BLaER1 treated with 17β-estradiol and CSF1 and Interleukin-3, amounts not matched to agents 10 nM and 100 nM (cell line): ENCODE measurements around the gene CYP4F22.

Experiments used
- H3K27ac ChIP-seq, 11 experiments: shearing (Covaris generic); formaldehyde crosslinking; 2 replicates each; pipeline ENCODE4 v1.8.1; 2022
- H3K27me3 ChIP-seq, 11 experiments: shearing (Covaris generic); formaldehyde crosslinking; 2 replicates each; pipeline ENCODE4 v1.8.1; 2022
- H3K36me3 ChIP-seq, 11 experiments: shearing (Covaris generic); formaldehyde crosslinking; 2 replicates each; pipeline ENCODE4 v1.8.1; 2022
- H3K4me1 ChIP-seq, 10 experiments: shearing (Covaris generic); formaldehyde crosslinking; 2 replicates each; pipeline ENCODE4 v1.8.1; 2022
- H3K4me2 ChIP-seq, 11 experiments: shearing (Covaris generic); formaldehyde crosslinking; 2 replicates each; pipeline ENCODE4 v1.8.1; 2022
- H3K4me3 ChIP-seq, 10 experiments: shearing (Covaris generic); formaldehyde crosslinking; 2 replicates each; pipeline ENCODE4 v1.8.1; 2022
- H3K9ac ChIP-seq, 11 experiments: shearing (Covaris generic); formaldehyde crosslinking; 2 replicates each; pipeline ENCODE4 v1.8.1; 2022
- H3K9me3 ChIP-seq, 11 experiments: shearing (Covaris generic); formaldehyde crosslinking; replicated peaks in 1 of 11; 2 replicates each; pipeline ENCODE4 v1.8.1; 2022
- H4K20me1 ChIP-seq, 11 experiments: shearing (Covaris generic); formaldehyde crosslinking; 2 replicates each; pipeline ENCODE4 v1.8.1; 2022
- Cebpa-rat ChIP-seq, 11 experiments: shearing (Covaris generic); IDR thresholded peaks; 2 replicates each; pipeline ENCODE4 v1.8.1; 2022

CYP4F22 gene

DNA sequence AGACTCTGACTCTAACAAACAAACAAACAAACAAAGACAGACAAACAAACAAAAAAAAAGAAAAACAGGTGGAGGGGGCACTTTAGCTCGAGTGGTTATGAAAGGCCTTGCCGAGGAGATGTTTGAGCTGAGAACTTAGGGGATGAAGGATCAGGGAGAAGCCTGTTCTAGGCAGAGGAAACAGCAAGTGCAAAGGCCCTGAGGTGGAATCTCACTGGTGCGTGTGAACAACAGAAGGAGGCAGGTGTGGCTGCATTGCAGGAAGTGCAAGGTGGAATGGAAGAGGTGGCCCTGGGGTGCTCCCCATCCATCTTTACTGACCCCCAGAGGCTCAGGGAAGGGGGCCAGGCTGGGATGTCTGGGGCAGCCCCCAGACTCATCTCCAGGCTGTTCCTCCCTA is 41.9 kb downstream of the CYP4F22 start:
- no peaks in the 10 kb centered on the region for H4K20me1 ChIP-seq
- no peak for TF ChIP-seq Cebpa-rat (IDR thresholded peaks at IDR 0.05)
- H3K27ac ChIP-seq: no peak overlapping the region
- H3K36me3 ChIP-seq: no peaks in the 10 kb centered on the region
- H3K4me2 ChIP-seq: peak overlapping the region in 9 of 11 experiments; percentile 70 to 85 (median 72); a peak in 14 of 22 replicates
- no peaks in the 10 kb centered on the region for H3K27me3 ChIP-seq
- peaks cover 5 to 20% (median 17%) of the 10 kb centered on the region in 10 experiments; a peak in 19 of 20 replicates for H3K4me1 ChIP-seq
- no peaks in the 10 kb centered on the region for H3K9me3 ChIP-seq
- no peak overlapping the region for H3K9ac ChIP-seq
- no peak overlapping the region for H3K4me3 ChIP-seq

DNA sequence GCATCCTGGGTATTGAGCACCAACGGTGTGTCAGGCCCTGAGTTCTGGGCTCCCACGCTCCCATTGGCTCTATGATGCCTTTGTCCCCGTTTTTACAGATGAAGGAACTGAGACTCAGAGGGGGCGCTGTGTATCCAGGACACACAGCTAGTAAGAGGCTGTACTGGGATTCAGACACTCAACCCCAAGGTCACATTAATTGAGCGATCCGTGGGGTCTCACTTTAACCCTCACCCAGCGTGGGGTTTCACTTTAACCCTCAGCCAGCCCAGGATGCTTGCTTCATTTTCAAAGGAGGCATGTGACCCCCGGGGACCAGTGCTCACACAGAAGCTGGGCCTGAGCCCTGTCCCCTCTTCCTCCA is 42.6 kb downstream of the CYP4F22 start:
- peak overlapping the region; percentile 36 to 57 (median 44); a peak in 18 of 20 replicates for H3K4me3 ChIP-seq
- H3K9me3 ChIP-seq: no peaks in the 10 kb centered on the region
- no peaks in the 10 kb centered on the region for H3K27me3 ChIP-seq
- peaks cover 6 to 24% (median 20%) of the 10 kb centered on the region in 10 experiments; a peak in 19 of 20 replicates for H3K4me1 ChIP-seq
- H3K4me2 ChIP-seq: peak overlapping the region; percentile 48 to 85 (median 71)
- TF ChIP-seq Cebpa-rat (IDR thresholded peaks at IDR 0.05): no peak
- H3K27ac ChIP-seq: peak overlapping the region in 2 of 11 experiments; percentile 13 to 34; a peak in 2 of 22 replicates
- peak overlapping the region in 7 of 11 experiments; percentile 21 to 43 (median 29); a peak in 7 of 22 replicates for H3K9ac ChIP-seq
- H3K36me3 ChIP-seq: no peaks in the 10 kb centered on the region
- no peaks in the 10 kb centered on the region for H4K20me1 ChIP-seq

DNA sequence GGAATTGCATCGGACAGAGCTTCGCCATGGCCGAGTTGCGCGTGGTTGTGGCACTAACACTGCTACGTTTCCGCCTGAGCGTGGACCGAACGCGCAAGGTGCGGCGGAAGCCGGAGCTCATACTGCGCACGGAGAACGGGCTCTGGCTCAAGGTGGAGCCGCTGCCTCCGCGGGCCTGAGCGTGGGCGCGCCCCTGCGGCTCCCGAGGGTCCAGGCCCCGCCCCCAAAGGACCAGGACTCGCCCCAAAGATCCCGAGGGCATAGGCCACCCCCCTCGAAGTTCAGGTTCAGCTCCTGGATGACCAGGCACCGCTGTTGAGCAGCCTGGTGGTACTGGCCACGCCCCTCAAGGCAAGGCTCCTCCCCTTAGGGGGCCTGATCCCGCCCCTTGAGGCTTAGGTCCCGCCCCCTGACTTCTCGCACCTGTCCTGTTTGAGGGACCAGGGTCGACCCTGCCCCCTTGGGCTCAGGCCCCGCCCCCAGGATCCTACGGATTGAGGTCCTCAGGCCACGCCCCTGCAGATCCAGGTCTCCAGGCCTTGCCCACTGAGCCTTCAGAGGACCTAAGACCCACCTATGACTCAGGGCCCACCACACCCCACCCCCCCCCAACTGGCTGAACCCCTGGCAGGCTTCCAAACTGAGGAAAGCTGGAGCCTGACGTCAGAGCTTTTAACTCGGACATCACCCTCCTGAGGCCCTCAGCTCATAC is 43.1 kb downstream of the CYP4F22 start:
- no peak for TF ChIP-seq Cebpa-rat (IDR thresholded peaks at IDR 0.05)
- no peaks in the 10 kb centered on the region for H3K9me3 ChIP-seq
- peak overlapping the region in 2 of 11 experiments; percentile 13 to 34; a peak in 2 of 22 replicates for H3K27ac ChIP-seq
- no peaks in the 10 kb centered on the region for H4K20me1 ChIP-seq
- H3K36me3 ChIP-seq: no peaks in the 10 kb centered on the region
- H3K4me1 ChIP-seq: peaks cover 6 to 29% (median 20%) of the 10 kb centered on the region in 10 experiments; a peak in 19 of 20 replicates
- H3K27me3 ChIP-seq: no peaks in the 10 kb centered on the region
- peak overlapping the region; percentile 48 to 85 (median 71) for H3K4me2 ChIP-seq
- H3K9ac ChIP-seq: peak overlapping the region in 7 of 11 experiments; percentile 21 to 43 (median 29); a peak in 7 of 22 replicates
- peak overlapping the region; percentile 36 to 57 (median 44); a peak in 18 of 20 replicates for H3K4me3 ChIP-seq

DNA sequence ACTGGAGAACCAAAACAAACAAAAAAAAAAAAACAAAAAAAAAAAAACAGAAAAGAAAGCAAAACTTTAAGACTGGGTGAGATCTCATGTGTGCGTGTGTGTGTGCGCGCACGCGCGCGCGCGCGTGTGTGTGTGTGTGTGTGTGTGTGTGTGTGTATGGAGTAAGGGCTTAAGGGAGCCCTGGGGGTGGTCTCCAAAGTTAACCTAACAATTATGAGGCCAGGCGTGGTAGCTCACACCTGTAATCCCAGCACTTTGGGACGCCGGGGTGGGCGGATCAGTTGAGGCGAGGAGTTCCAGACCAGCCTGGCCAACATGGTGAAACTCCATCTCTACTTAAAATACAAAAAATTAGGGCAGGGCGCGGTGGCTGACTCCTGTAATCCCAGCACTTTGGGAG is 46.7 kb downstream of the CYP4F22 start:
- Histone ChIP-seq H3K9ac (peak overlapping the region in 9 of 11 experiments; percentile 9 to 67 (median 46); a peak in 12 of 22 replicates), H3K27me3 (no peaks in the 10 kb centered on the region), H3K9me3 (no peaks in the 10 kb centered on the region), H3K36me3 (no peaks in the 10 kb centered on the region), H4K20me1 (no peaks in the 10 kb centered on the region), H3K4me1 (peaks cover 6 to 30% (median 25%) of the 10 kb centered on the region in 10 experiments; a peak in 19 of 20 replicates), H3K4me2 (peak overlapping the region; percentile 70 to 89 (median 83)), H3K4me3 (peak overlapping the region in 5 of 10 experiments; percentile 48 to 66 (median 60); a peak in 7 of 20 replicates), H3K27ac (peak overlapping the region in 3 of 11 experiments; percentile 11 to 55 (median 14); a peak in 2 of 22 replicates)
- no peak for TF ChIP-seq Cebpa-rat (IDR thresholded peaks at IDR 0.05)

DNA sequence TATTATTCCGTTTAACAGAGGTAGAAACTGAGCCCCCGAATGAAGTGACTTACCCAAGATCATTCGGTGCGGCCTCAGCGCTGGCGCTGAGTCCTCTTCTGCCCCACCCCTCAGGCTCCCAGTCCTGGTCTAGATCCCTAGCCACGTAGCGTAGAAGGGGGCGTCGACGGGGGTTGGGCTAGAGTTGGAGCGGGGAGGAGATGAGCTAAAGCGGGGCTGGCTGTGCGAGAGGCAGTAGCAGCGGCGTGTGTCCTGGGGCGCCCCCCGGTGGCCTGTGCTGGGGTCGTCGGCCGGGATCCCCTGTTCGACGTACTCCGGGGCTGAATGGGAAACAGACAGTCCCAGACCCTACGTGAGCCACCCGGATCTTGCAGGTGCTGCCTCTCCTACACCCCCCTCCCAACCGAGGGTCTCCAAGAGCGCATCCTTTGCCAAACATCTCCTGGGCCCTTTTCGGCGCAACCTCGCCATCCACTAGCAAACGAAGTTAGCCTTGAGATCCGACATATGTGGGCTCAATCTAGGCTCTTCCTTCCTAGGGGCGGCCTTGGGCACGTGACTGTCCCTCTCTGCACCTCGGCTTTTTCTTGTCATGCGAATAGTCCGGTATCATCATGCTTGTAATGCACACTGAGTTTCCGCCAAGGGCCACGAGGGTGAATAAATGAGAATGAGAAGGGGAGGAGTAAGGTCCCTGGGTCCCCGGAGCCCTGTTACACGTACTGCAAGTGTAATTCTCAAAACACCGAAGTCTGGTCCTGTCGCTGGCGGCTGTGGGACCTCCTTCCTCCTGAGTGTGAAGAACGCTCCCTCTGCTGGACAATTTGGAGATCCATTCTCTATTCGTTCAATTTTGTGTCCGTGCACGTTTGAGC is 47.7 kb downstream of the CYP4F22 start:
- Histone ChIP-seq H4K20me1 (no peaks in the 10 kb centered on the region), H3K9ac (peak overlapping the region; percentile 44 to 71 (median 60); a peak in 20 of 22 replicates), H3K9me3 (no peaks in the 10 kb centered on the region), H3K27me3 (no peaks in the 10 kb centered on the region), H3K4me1 (peaks cover 6 to 23% (median 19%) of the 10 kb centered on the region in 10 experiments; a peak in 19 of 20 replicates), H3K4me3 (peak overlapping the region; percentile 42 to 66 (median 53)), H3K36me3 (no peaks in the 10 kb centered on the region), H3K4me2 (peak overlapping the region; percentile 71 to 89 (median 83)), H3K27ac (peak overlapping the region in 9 of 11 experiments; percentile 10 to 63 (median 55); a peak in 16 of 22 replicates)
- TF ChIP-seq Cebpa-rat (IDR thresholded peaks at IDR 0.05): no peak

DNA sequence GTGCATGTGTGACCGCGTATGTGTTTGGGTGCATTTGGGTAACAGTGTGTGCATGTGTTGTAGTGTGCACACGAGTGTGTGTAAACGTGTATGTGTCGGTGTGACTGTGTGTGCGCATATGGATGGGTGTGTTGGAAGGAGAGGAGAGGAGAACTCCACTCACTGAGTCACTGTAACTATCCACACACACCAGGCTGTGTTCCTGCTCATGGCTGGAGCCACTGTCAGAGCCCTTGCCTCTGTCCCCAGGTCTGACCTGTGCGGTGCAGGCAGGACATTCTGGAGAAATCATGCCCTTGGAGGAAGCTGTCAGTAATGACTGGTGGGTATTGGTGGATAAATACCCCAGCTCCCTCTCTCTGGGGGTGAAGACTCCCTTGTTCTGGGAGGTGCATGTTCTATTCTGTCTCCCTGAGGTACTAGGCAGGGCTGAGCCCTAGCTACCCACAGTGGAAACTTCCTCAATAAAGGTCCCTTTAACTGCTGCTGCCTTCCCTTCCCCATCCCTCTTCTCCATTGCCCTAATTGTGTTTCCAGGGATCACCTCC is 48.4 kb downstream of the CYP4F22 start:
- Histone ChIP-seq H3K9me3 (no peaks in the 10 kb centered on the region), H3K36me3 (no peaks in the 10 kb centered on the region), H4K20me1 (no peaks in the 10 kb centered on the region), H3K9ac (peak overlapping the region in 1 of 11 experiments; percentile 12; a peak in 1 of 22 replicates), H3K4me2 (peak overlapping the region; percentile 71 to 89 (median 83); a peak in 17 of 22 replicates), H3K27ac (no peak overlapping the region), H3K4me3 (peak overlapping the region in 1 of 10 experiments; percentile 61; a peak in 2 of 20 replicates), H3K27me3 (no peaks in the 10 kb centered on the region), H3K4me1 (peaks cover 6 to 19% (median 14%) of the 10 kb centered on the region in 10 experiments; a peak in 18 of 20 replicates)
- TF ChIP-seq Cebpa-rat (IDR thresholded peaks at IDR 0.05): no peak

DNA sequence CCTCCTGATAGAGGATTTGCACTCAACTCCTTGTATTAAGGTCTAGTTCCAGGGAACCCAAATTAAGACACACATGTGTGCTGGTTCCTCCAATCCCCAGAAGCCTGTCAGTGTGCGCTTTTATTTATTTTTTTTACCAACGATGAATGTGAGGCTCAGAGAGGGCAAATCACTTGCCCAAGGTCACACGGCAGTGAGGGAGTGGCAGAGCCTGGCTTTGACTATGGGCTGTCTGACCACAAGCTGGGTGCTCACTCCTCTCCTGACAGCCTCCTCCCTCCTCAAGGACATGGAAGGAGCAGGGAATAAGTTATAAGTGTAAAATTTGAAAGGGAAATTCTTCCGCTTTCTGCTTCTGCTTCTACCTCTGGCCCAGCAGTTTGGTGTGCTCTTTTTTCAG is 48.9 kb downstream of the CYP4F22 start:
- no peaks in the 10 kb centered on the region for H4K20me1 ChIP-seq
- no peak overlapping the region for H3K9ac ChIP-seq
- no peaks in the 10 kb centered on the region for H3K36me3 ChIP-seq
- H3K4me1 ChIP-seq: peaks cover 6 to 19% (median 14%) of the 10 kb centered on the region in 10 experiments; a peak in 18 of 20 replicates
- no peak for TF ChIP-seq Cebpa-rat (IDR thresholded peaks at IDR 0.05)
- H3K9me3 ChIP-seq: no peaks in the 10 kb centered on the region
- no peak overlapping the region for H3K4me3 ChIP-seq
- peak overlapping the region in 1 of 11 experiments; percentile 89; a peak in 2 of 22 replicates for H3K4me2 ChIP-seq
- no peaks in the 10 kb centered on the region for H3K27me3 ChIP-seq
- no peak overlapping the region for H3K27ac ChIP-seq

DNA sequence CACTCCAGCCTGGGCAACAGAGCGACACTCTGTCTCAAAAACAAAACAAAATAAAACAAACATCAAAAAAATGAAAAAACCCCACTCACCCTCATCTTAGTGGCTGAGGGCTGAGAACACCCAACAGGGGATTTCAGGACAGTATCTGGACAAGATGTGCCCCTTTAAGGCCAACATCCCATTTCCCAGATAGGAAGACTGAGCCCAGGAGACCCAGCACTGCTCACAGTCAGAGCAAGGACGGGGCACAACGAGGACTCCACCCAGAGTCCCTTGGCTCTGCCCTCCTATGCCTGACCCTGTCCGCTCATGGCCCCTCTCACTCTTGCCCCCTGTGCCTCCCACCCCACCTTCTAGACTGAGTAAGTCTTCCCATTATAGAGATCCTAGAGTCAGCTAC is 53.8 kb downstream of the CYP4F22 start:
- H3K27me3 ChIP-seq: no peaks in the 10 kb centered on the region
- no peak overlapping the region for H3K9ac ChIP-seq
- no peak for TF ChIP-seq Cebpa-rat (IDR thresholded peaks at IDR 0.05)
- H3K27ac ChIP-seq: no peak overlapping the region
- no peak overlapping the region for H3K4me3 ChIP-seq
- no peaks in the 10 kb centered on the region for H4K20me1 ChIP-seq
- no peaks in the 10 kb centered on the region for H3K9me3 ChIP-seq
- peaks cover 9 to 17% (median 12%) of the 10 kb centered on the region in 10 experiments; a peak in 19 of 20 replicates for H3K4me1 ChIP-seq
- H3K36me3 ChIP-seq: no peaks in the 10 kb centered on the region
- H3K4me2 ChIP-seq: no peak overlapping the region
